Activated CD4-positive, alpha-beta T cell treated with anti-CD3 and anti-CD28 coated beads, Interleukin-2, amount 10 ng/mL, durations not matched to agents 7 days and 5 days (primary cell): ENCODE measurements around the gene CCR1. TPM values are rescaled to one million over a fixed set of nuclear protein-coding genes. Genes with fewer than 3 reads are reported as not detected.

Source experiments
- CTCF ChIA-PET: fragments of 350-600 bp; sonication (Branson Sonifier 250); formaldehyde crosslinking; loops from one replicate; lab custom pipeline; 2021; ENCODE audit warnings: antibody characterized with exemption; lab: Charles Lee
- POLR2A ChIA-PET: fragments of 350-600 bp; sonication (Branson Sonifier 250); formaldehyde crosslinking; loops from one replicate; lab custom pipeline; 2021; ENCODE audit warnings: antibody characterized with exemption; lab: Charles Lee
- DNase-seq: peaks from one replicate; pipeline ENCODE4 v3.0.0-alpha.2; 2020
- H3K27ac Mint-ChIP-seq: one replicate; pipeline ENCODE4 v1.8.0; 2021; ENCODE audit warnings: mild to moderate bottlenecking, moderate library complexity, mixed read lengths
- H3K27me3 Mint-ChIP-seq: one replicate; pipeline ENCODE4 v1.8.0; 2021; ENCODE audit warnings: mixed read lengths
- H3K36me3 Mint-ChIP-seq: one replicate; pipeline ENCODE4 v1.8.0; 2021; ENCODE audit warnings: low read depth, mixed read lengths
- H3K4me1 Mint-ChIP-seq: one replicate; pipeline ENCODE4 v1.8.0; 2021; ENCODE audit warnings: mixed read lengths
- H3K4me3 Mint-ChIP-seq: one replicate; pipeline ENCODE4 v1.8.0; 2021; ENCODE audit warnings: mild to moderate bottlenecking, moderate library complexity, mixed read lengths
- H3K9me3 Mint-ChIP-seq: one replicate; pipeline ENCODE4 v1.8.0; 2021; ENCODE audit warnings: mixed read lengths
- total RNA-seq, 2 experiments: library from RNA; stranded (reverse); gene quantifications; one replicate each; pipeline ENCODE4 v1.2.3, GENCODE V29; 2021

CCR1 gene
- 1 to 10 TPM; 6.4 to 6.6 TPM for total RNA-seq

- Mint-ChIP-seq H3K4me1 (peaks cover 53% of the 10 kb centered on the region), H3K4me3 (peak within 1 kb of the TSS; percentile 63)
Observed at GRCh38 chr3:46208167-46208704, at the start of gene CCR1. TSS of gene CCR1 (minus strand) at chr3:46208313. CDS start at chr3:46204313, 4,000 bp downstream.

GRCh38 chr3:46252980-46253379 is 44.9 kb upstream of the CCR1 start:
- H3K4me3 Mint-ChIP-seq, result no peak overlapping the region
- H3K36me3 Mint-ChIP-seq, result no peaks in the 10 kb centered on the region
- peaks cover 48% of the 10 kb centered on the region for H3K27me3 Mint-ChIP-seq
- H3K4me1 Mint-ChIP-seq, result no peaks in the 10 kb centered on the region
- H3K9me3 Mint-ChIP-seq, result peaks cover 4% of the 10 kb centered on the region
- DNase-seq, result no peak
- POLR2A ChIA-PET, result no interaction called here
- CTCF ChIA-PET, result interaction anchor here (0.7 to 0.8 kb wide), 2 partner anchors 19 to 38 kb away, joined by 3 read pairs; no protein-coding TSS in a partner anchor
- no peak overlapping the region for H3K27ac Mint-ChIP-seq

More at GRCh38 chr3:46208167-46208704, at the start of gene CCR1:
- ChIA-PET POLR2A (interaction anchor here (0.8 kb wide), 2 partner anchors 111 to 436 kb away, joined by 3 read pairs; no protein-coding TSS in a partner anchor), CTCF (interaction anchor here (0.7 to 3.2 kb wide), 21 partner anchors 9 to 246 kb away, joined by 3 to 34 read pairs (median 4); partner anchors contain the start of gene CCR5)
- H3K36me3 Mint-ChIP-seq, result peaks cover 17% of the 10 kb centered on the region
- H3K27me3 Mint-ChIP-seq, result no peaks in the 10 kb centered on the region
- H3K9me3 Mint-ChIP-seq, result no peaks in the 10 kb centered on the region
- peak; percentile 54 for DNase-seq
- peak within 1 kb of the TSS; percentile 81 for H3K27ac Mint-ChIP-seq

- no peak overlapping the region for H3K27ac Mint-ChIP-seq
- H3K4me3 Mint-ChIP-seq, result no peak overlapping the region
- ChIA-PET POLR2A (no interaction called here), CTCF (interaction anchor here (0.6 to 1.2 kb wide), 3 partner anchors 31 to 297 kb away, joined by 3 to 4 read pairs (median 3); no protein-coding TSS in a partner anchor)
- H3K27me3 Mint-ChIP-seq, result peaks cover 23% of the 10 kb centered on the region
- H3K36me3 Mint-ChIP-seq, result no peaks in the 10 kb centered on the region
- DNase-seq, result no peak
- H3K9me3 Mint-ChIP-seq, result no peaks in the 10 kb centered on the region
- H3K4me1 Mint-ChIP-seq, result peaks cover 6% of the 10 kb centered on the region
Observed at GRCh38 chr3:46245146-46245545, 37.0 kb upstream of the CCR1 start.

- H3K27me3 Mint-ChIP-seq, result peaks cover 36% of the 10 kb centered on the region
- no peaks in the 10 kb centered on the region for H3K9me3 Mint-ChIP-seq
- peaks cover 6% of the 10 kb centered on the region for H3K4me1 Mint-ChIP-seq
- no peak overlapping the region for H3K4me3 Mint-ChIP-seq
- no peaks in the 10 kb centered on the region for H3K36me3 Mint-ChIP-seq
- POLR2A ChIA-PET, result no interaction called here
- CTCF ChIA-PET, result interaction anchor here (1.2 to 1.4 kb wide), 2 partner anchors 28 to 44 kb away, joined by 3 read pairs; no protein-coding TSS in a partner anchor
- H3K27ac Mint-ChIP-seq, result no peak overlapping the region
- no peak for DNase-seq
Observed at GRCh38 chr3:46243560-46243959, 35.4 kb upstream of the CCR1 start.

- CTCF ChIA-PET, result interaction anchor here (0.6 to 1.4 kb wide), 4 partner anchors 43 to 1387 kb away, joined by 3 to 6 read pairs (median 3); no protein-coding TSS in a partner anchor
- Mint-ChIP-seq H3K27ac (no peak within 1 kb of the TSS), H3K4me3 (no peak within 1 kb of the TSS), H3K36me3 (no peaks in the 10 kb centered on the region), H3K4me1 (peaks cover 6% of the 10 kb centered on the region), H3K27me3 (peaks cover 43% of the 10 kb centered on the region), H3K9me3 (no peaks in the 10 kb centered on the region)
- POLR2A ChIA-PET, result no interaction called here
- no peak for DNase-seq
Observed at GRCh38 chr3:46242120-46242519, 34.0 kb upstream of the CCR1 start, which contains the start of gene CCR3. TSS of gene CCR3 (plus strand) at chr3:46242460. CDS start at chr3:46265159, 22,699 bp downstream.

GRCh38 chr3:46239952-46240351 is 31.8 kb upstream of the CCR1 start:
- CTCF ChIA-PET, result interaction anchor here (1.1 kb wide), 1 partner anchor 30 kb away, joined by 3 read pairs; no protein-coding TSS in a partner anchor
- Mint-ChIP-seq H3K9me3 (no peaks in the 10 kb centered on the region), H3K27me3 (peaks cover 57% of the 10 kb centered on the region)

GRCh38 chr3:46239301-46239938 is 31.3 kb upstream of the CCR1 start:
- ChIA-PET POLR2A (no interaction called here), CTCF (interaction anchor here (1.1 kb wide), 1 partner anchor 30 kb away, joined by 3 read pairs; no protein-coding TSS in a partner anchor)
- no peak overlapping the region for H3K4me3 Mint-ChIP-seq

More at GRCh38 chr3:46239952-46240351, 31.8 kb upstream of the CCR1 start:
- POLR2A ChIA-PET, result no interaction called here
- DNase-seq, result no peak
- Mint-ChIP-seq H3K36me3 (no peaks in the 10 kb centered on the region), H3K4me3 (no peak overlapping the region), H3K4me1 (peaks cover 6% of the 10 kb centered on the region), H3K27ac (no peak overlapping the region)

GRCh38 chr3:46238386-46238785 is 30.3 kb upstream of the CCR1 start:
- ChIA-PET POLR2A (no interaction called here), CTCF (no interaction called here)
- no peak for DNase-seq
- Mint-ChIP-seq H3K27me3 (peaks cover 52% of the 10 kb centered on the region), H3K9me3 (no peaks in the 10 kb centered on the region), H3K4me3 (no peak overlapping the region), H3K36me3 (no peaks in the 10 kb centered on the region), H3K4me1 (peaks cover 6% of the 10 kb centered on the region), H3K27ac (no peak overlapping the region)

More at GRCh38 chr3:46239301-46239938, 31.3 kb upstream of the CCR1 start:
- H3K27me3 Mint-ChIP-seq, result peaks cover 57% of the 10 kb centered on the region
- no peaks in the 10 kb centered on the region for H3K36me3 Mint-ChIP-seq
- H3K9me3 Mint-ChIP-seq, result no peaks in the 10 kb centered on the region
- no peak for DNase-seq
- no peak overlapping the region for H3K27ac Mint-ChIP-seq
- H3K4me1 Mint-ChIP-seq, result peaks cover 6% of the 10 kb centered on the region

- Mint-ChIP-seq H3K27ac (no peak overlapping the region), H3K9me3 (no peaks in the 10 kb centered on the region), H3K4me1 (no peaks in the 10 kb centered on the region), H3K27me3 (peaks cover 46% of the 10 kb centered on the region), H3K4me3 (no peak overlapping the region), H3K36me3 (no peaks in the 10 kb centered on the region)
- ChIA-PET POLR2A (no interaction called here), CTCF (interaction anchor here (1.4 kb wide), 1 partner anchor 132 kb away, joined by 4 read pairs; no protein-coding TSS in a partner anchor)
- DNase-seq, result no peak
Observed at GRCh38 chr3:46236294-46237054, 28.4 kb upstream of the CCR1 start.

GRCh38 chr3:46235425-46235824 is 27.3 kb upstream of the CCR1 start:
- Mint-ChIP-seq H3K36me3 (no peaks in the 10 kb centered on the region), H3K9me3 (no peaks in the 10 kb centered on the region), H3K27ac (no peak overlapping the region), H3K4me3 (no peak overlapping the region), H3K4me1 (no peaks in the 10 kb centered on the region), H3K27me3 (peaks cover 49% of the 10 kb centered on the region)
- ChIA-PET POLR2A (no interaction called here), CTCF (interaction anchor here (1.0 to 1.3 kb wide), 3 partner anchors 17 to 133 kb away, joined by 3 read pairs; no protein-coding TSS in a partner anchor)
- DNase-seq, result no peak

- peaks cover 41% of the 10 kb centered on the region for H3K27me3 Mint-ChIP-seq
- no peaks in the 10 kb centered on the region for H3K36me3 Mint-ChIP-seq
- ChIA-PET POLR2A (no interaction called here), CTCF (interaction anchor here (0.8 to 1.2 kb wide), 5 partner anchors 17 to 154 kb away, joined by 3 read pairs; partner anchors contain the start of gene CCR5)
- H3K27ac Mint-ChIP-seq, result no peak overlapping the region
- no peaks in the 10 kb centered on the region for H3K9me3 Mint-ChIP-seq
- no peak for DNase-seq
- H3K4me1 Mint-ChIP-seq, result peaks cover 9% of the 10 kb centered on the region
- no peak overlapping the region for H3K4me3 Mint-ChIP-seq
Observed at GRCh38 chr3:46233194-46233593, 25.1 kb upstream of the CCR1 start.

- Mint-ChIP-seq H3K9me3 (peaks cover 3% of the 10 kb centered on the region), H3K27me3 (peaks cover 43% of the 10 kb centered on the region), H3K36me3 (peaks cover 3% of the 10 kb centered on the region), H3K4me3 (no peak overlapping the region), H3K4me1 (peaks cover 12% of the 10 kb centered on the region), H3K27ac (no peak overlapping the region)
- CTCF ChIA-PET, result no interaction called here
- POLR2A ChIA-PET, result no interaction called here
- DNase-seq, result no peak
Observed at GRCh38 chr3:46231323-46231722, 23.2 kb upstream of the CCR1 start.
